Duodenal mucosa (tissue), 2 donors: ENCODE results near the gene AMBN.

Source experiments
- H3K27ac ChIP-seq: one replicate; pipeline ENCODE4 v1.7.0; 2013; ENCODE audit warnings: low read depth, low read length
- H3K27me3 ChIP-seq, 2 donors: one replicate each; pipeline ENCODE4 v1.7.0; 2013; ENCODE audit warnings: low read length in 2 of 2, control low read depth in 1 of 2; ENCODE audit not compliant: insufficient read depth in 2 of 2, control insufficient read depth in 1 of 2
- H3K36me3 ChIP-seq, 2 donors: one replicate each; pipeline ENCODE4 v1.7.0; 2013; ENCODE audit warnings: low read length in 2 of 2, control low read depth in 1 of 2; ENCODE audit not compliant: insufficient read depth in 2 of 2, control insufficient read depth in 1 of 2
- H3K4me1 ChIP-seq, 2 donors: one replicate each; pipeline ENCODE4 v1.7.0; 2013; ENCODE audit warnings: low read length in 2 of 2, control low read depth in 1 of 2; ENCODE audit not compliant: insufficient read depth in 2 of 2, control insufficient read depth in 1 of 2
- H3K4me3 ChIP-seq, 2 donors: one replicate each; pipeline ENCODE4 v1.7.0; 2013; ENCODE audit warnings: low read length in 2 of 2, low read depth in 1 of 2
- H3K9ac ChIP-seq, 2 donors: one replicate each; pipeline ENCODE4 v1.7.0; 2013; ENCODE audit warnings: low read length in 2 of 2, low read depth in 1 of 2
- H3K9me3 ChIP-seq, 2 donors: one replicate each; pipeline ENCODE4 v1.7.0; 2013; ENCODE audit warnings: low read length in 2 of 2, control low read depth in 1 of 2; ENCODE audit not compliant: control insufficient read depth in 1 of 2

The AMBN gene

DNA sequence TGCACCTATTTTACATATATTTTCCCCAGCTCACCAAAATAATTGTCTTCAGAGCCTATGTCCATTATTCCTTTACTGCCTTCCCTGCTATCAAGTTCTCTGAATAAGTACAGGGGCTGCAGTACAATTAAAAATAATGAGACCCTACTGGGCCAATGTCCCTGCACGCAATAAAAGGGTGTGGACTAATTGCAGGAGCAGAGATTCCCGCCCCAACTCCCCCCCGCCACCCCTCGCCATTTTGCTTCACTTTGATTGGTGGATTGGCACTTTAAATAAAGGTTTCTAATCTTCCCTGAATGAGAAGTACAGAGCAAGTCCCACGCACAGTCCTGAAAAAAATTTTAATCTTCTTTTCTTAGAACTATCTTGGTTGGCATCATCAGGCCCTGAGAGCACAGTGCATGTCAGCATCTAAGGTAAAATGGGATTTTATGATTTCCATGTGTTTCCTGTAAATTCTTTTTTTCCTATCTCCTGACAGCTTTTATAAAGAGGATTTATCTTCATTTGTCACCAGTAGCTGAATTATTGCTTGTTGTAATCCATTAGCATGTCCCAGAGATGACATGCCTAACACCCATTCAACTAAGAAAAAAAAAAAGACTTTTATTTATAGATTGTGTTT lies at the start of gene AMBN:
AMBN (plus strand) TSS at position 302 of the 628 bp plus-strand sequence; CDS start at position 405, 103 bp downstream.
- no peaks in the 10 kb centered on the region for H3K36me3 ChIP-seq
- H3K4me1 ChIP-seq, result peaks cover 0 to 5% of the 10 kb centered on the region in 2 donors
- no peak within 1 kb of the TSS for H3K27ac ChIP-seq
- H3K27me3 ChIP-seq, result no peaks in the 10 kb centered on the region
- H3K9ac ChIP-seq, result no peak within 1 kb of the TSS
- H3K4me3 ChIP-seq, result no peak within 1 kb of the TSS
- H3K9me3 ChIP-seq, result no peaks in the 10 kb centered on the region

DNA sequence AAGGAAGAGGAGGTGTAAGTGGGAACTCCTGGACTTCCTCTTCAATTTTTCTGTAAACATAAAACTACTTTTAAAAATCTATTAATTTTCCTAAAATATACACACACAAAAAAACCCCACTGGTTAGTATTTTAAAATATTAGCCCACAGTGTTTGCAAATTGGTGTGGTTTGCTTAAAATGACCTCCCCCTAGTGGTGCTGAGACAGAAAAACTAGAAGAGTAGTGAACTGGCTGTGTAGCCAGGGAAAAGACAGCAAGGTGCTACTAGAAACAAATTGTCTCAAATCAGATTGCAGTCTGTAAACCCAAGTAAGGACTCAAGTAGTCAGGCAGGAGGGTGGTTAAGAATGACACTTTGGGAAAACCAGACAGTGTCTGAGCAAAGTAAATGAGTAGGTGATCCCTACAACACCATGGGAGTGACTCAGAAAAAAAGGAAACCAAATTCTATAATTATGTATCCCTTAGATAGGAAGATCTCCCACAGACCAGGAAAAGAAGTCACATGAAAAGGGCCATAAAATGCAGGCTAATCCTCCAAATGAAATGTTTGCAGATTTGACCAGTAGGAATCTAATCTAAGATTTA lies 47.7 kb upstream of the AMBN start:
- Histone ChIP-seq H3K36me3 (no peaks in the 10 kb centered on the region), H3K4me1 (no peaks in the 10 kb centered on the region), H3K9ac (no peak overlapping the region), H3K9me3 (no peaks in the 10 kb centered on the region), H3K4me3 (no peak overlapping the region), H3K27ac (no peak overlapping the region), H3K27me3 (no peaks in the 10 kb centered on the region)

GRCh38 chr4:70556856-70557255 lies 35.2 kb upstream of the AMBN start:
- H3K27ac ChIP-seq, result no peak overlapping the region
- H3K9ac ChIP-seq, result no peak overlapping the region
- peaks cover 0 to 5% of the 10 kb centered on the region in 2 donors for H3K4me1 ChIP-seq
- H3K4me3 ChIP-seq, result no peak overlapping the region
- H3K27me3 ChIP-seq, result no peaks in the 10 kb centered on the region
- no peaks in the 10 kb centered on the region for H3K36me3 ChIP-seq
- H3K9me3 ChIP-seq, result no peaks in the 10 kb centered on the region

GRCh38 chr4:70559211-70559830 lies 32.7 kb upstream of the AMBN start:
- no peak overlapping the region for H3K9ac ChIP-seq
- no peaks in the 10 kb centered on the region for H3K9me3 ChIP-seq
- H3K27ac ChIP-seq, result no peak overlapping the region
- peaks cover 0 to 5% of the 10 kb centered on the region in 2 donors for H3K4me1 ChIP-seq
- H3K4me3 ChIP-seq, result no peak overlapping the region
- no peaks in the 10 kb centered on the region for H3K36me3 ChIP-seq
- H3K27me3 ChIP-seq, result no peaks in the 10 kb centered on the region

- Histone ChIP-seq H3K9ac (no peak overlapping the region), H3K27ac (no peak overlapping the region), H3K4me1 (peaks cover 0 to 5% of the 10 kb centered on the region in 2 donors), H3K36me3 (no peaks in the 10 kb centered on the region), H3K9me3 (no peaks in the 10 kb centered on the region), H3K27me3 (no peaks in the 10 kb centered on the region), H3K4me3 (no peak overlapping the region)
Observed at GRCh38 chr4:70559924-70560323, 32.1 kb upstream of the AMBN start.

GRCh38 chr4:70564033-70564432 lies 28.0 kb upstream of the AMBN start:
- no peak overlapping the region for H3K9ac ChIP-seq
- H3K4me1 ChIP-seq, result peaks cover 0 to 1% of the 10 kb centered on the region in 2 donors
- H3K27me3 ChIP-seq, result no peaks in the 10 kb centered on the region

DNA sequence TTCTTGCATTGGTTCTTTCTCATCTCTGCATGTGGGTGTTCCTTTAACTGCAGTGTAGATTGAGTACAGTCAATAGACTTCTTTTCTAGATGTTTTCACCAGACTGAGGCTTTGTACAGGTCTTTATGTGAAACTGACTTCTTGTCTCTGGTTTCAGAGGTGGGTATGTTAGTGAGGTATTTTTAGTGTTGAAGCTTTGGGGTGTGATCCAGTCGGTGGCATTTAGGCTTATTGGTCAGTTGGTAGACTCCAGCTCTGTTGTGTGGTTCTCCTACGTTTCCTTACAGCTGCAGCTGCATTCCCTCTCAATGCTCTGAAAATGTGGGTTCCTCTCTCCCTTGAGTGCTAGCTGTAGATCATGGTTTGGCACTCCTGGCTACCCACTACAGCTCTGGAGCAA lies 21.3 kb upstream of the AMBN start:
- Histone ChIP-seq H3K4me1 (no peaks in the 10 kb centered on the region), H3K27me3 (no peaks in the 10 kb centered on the region), H3K36me3 (no peaks in the 10 kb centered on the region), H3K4me3 (no peak overlapping the region), H3K27ac (no peak overlapping the region), H3K9ac (no peak overlapping the region), H3K9me3 (no peaks in the 10 kb centered on the region)

More at GRCh38 chr4:70564033-70564432, 28.0 kb upstream of the AMBN start:
- Histone ChIP-seq H3K36me3 (no peaks in the 10 kb centered on the region), H3K27ac (no peak overlapping the region), H3K9me3 (no peaks in the 10 kb centered on the region), H3K4me3 (no peak overlapping the region)

GRCh38 chr4:70571772-70572171 lies 20.3 kb upstream of the AMBN start:
- H3K4me1 ChIP-seq, result no peaks in the 10 kb centered on the region
- H3K9me3 ChIP-seq, result no peaks in the 10 kb centered on the region
- H3K27me3 ChIP-seq, result no peaks in the 10 kb centered on the region
- H3K27ac ChIP-seq, result no peak overlapping the region
- H3K36me3 ChIP-seq, result no peaks in the 10 kb centered on the region
- no peak overlapping the region for H3K4me3 ChIP-seq
- H3K9ac ChIP-seq, result no peak overlapping the region

DNA sequence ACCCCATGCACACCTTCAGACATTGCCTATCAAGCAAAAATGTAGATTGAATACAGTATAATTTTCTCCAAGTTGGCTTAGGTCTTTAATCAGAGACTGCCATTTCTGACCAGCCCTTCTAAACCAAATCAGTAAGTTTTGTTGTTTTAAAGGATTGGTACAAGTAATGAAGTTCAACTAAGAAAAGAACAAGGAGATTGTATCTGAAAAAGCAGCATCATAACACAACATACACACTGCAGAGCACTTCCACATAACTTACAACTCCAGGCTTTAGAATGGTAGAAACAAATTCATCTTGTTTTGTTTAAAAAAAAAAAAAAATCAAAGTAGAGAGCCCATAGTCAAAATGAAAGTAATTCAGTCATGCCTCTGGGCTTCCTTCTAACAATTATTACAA lies 16.1 kb upstream of the AMBN start:
- no peak overlapping the region for H3K9ac ChIP-seq
- no peaks in the 10 kb centered on the region for H3K27me3 ChIP-seq
- H3K4me1 ChIP-seq, result no peaks in the 10 kb centered on the region
- no peak overlapping the region for H3K4me3 ChIP-seq
- H3K9me3 ChIP-seq, result no peaks in the 10 kb centered on the region
- no peak overlapping the region for H3K27ac ChIP-seq
- H3K36me3 ChIP-seq, result no peaks in the 10 kb centered on the region

DNA sequence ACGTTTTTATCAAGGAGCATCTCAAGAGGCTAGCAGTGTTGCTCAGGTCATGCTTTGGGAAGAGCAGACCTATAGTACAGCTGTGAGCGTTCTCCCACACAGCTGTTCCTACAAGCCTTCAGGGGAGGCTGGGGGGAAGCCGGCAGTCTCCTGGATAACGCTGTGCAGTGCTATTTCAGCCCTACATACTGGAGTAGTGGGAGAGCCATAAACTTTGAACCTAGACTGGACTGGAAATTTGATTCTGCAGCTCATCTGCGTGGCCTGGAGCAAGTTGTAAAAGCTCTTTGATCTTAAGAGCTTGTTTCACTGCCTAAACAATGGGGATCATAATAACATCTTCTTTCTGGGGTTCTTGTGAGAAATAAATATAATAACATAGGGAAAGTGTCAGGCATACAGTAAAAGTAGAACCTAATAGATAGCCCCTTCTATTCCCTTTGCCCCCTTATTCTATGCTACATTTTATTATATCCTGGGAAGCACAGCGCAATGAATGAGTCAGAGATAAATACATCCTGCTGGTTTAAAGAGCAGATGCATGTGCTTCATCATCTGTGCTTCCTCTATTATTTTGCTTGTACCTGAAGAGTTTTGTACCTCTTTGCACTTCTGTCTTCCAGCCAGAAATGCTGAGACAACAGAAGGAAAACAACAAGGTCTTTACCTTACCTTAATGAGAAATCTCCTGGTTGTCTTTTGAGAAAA lies 14.7 kb upstream of the AMBN start:
- Histone ChIP-seq H3K36me3 (no peaks in the 10 kb centered on the region), H3K9ac (no peak overlapping the region), H3K9me3 (no peaks in the 10 kb centered on the region), H3K4me1 (no peaks in the 10 kb centered on the region), H3K27me3 (no peaks in the 10 kb centered on the region), H3K4me3 (no peak overlapping the region), H3K27ac (no peak overlapping the region)
